Measurements from ENCODE around the gene DGKD.

Gene DGKD

GRCh38 chr2:233519787-233520611, 165.7 kb downstream of the DGKD start:
- TF ChIP-seq CTCF (IDR thresholded peaks at IDR 0.05) = no peak

All from LNCAP (cell line).